ENCODE results near the gene SUPT3H.

DNA sequence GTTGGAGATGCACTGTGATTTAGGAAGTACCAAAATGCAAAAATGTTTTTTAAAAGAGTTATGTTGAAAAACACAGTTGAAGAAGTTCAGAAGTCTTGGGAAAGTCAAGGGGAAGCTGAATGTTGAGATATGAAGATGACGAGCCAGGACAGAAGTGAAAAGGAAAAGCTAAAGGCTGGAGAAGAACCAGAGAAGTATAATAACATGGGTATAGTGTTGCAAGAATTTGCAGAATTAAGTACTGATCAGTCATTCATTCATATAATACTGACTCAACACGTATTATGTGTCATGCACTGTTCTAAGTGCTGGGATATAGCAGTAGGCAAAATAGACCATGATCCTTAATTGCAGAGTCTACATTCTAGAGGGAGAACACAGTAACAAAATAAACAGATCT is 557.4 kb downstream of the SUPT3H start:
- TF ChIP-seq, protein P1, sequence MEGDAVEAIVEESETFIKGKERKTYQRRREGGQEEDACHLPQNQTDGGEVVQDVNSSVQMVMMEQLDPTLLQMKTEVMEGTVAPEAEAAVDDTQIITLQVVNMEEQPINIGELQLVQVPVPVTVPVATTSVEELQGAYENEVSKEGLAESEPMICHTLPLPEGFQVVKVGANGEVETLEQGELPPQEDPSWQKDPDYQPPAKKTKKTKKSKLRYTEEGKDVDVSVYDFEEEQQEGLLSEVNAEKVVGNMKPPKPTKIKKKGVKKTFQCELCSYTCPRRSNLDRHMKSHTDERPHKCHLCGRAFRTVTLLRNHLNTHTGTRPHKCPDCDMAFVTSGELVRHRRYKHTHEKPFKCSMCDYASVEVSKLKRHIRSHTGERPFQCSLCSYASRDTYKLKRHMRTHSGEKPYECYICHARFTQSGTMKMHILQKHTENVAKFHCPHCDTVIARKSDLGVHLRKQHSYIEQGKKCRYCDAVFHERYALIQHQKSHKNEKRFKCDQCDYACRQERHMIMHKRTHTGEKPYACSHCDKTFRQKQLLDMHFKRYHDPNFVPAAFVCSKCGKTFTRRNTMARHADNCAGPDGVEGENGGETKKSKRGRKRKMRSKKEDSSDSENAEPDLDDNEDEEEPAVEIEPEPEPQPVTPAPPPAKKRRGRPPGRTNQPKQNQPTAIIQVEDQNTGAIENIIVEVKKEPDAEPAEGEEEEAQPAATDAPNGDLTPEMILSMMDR (IDR thresholded peaks at IDR 0.05; ENCODE audit: low read depth, low read length, missing input control): no peak
- no peak for TF ChIP-seq RAD21 (IDR thresholded peaks at IDR 0.05)
- TF ChIP-seq YY1 (IDR thresholded peaks at IDR 0.05): no peak
